UCSD-AML1 (cell line): ENCODE data around the gene ERH.
"Not testable (repeated sequence)": the region's sequence is repeated elsewhere in the genome, so short reads cannot be mapped to it uniquely, and the experiment has no call there.

ENCODE experiments used
- DNase-seq: peaks from one replicate; lab custom pipeline; 2025; ENCODE audit not compliant: unreplicated experiment; lab: John Stamatoyannopoulos, UW

The ERH gene

GRCh38 chr14:69398053-69398817 is at the start of gene ERH, which contains the start of gene SLC39A9:
Gene ERH, minus strand, starts transcription at chr14:69398299. Its CDS starts 66 bp downstream, at chr14:69398233.
Gene SLC39A9, plus strand, starts transcription at chr14:69398692. Its CDS starts 678 bp downstream, at chr14:69399370.
- peak; percentile 90 for DNase-seq

GRCh38 chr14:69443296-69443805 is 45.3 kb upstream of the ERH start:
- DNase-seq: no peak

GRCh38 chr14:69441948-69442347 is 43.8 kb upstream of the ERH start:
- no peak for DNase-seq

- no peak for DNase-seq
These were observed 41.6 kb upstream of the ERH start for GRCh38 chr14:69439521-69440270.

- no peak for DNase-seq
These were observed 34.3 kb upstream of the ERH start for GRCh38 chr14:69432364-69432763.

- no peak for DNase-seq
These were observed 32.3 kb upstream of the ERH start for GRCh38 chr14:69430306-69430939.

GRCh38 chr14:69429643-69430042 is 31.5 kb upstream of the ERH start:
- no peak for DNase-seq

GRCh38 chr14:69428289-69428998 is 30.3 kb upstream of the ERH start:
- no peak for DNase-seq

- no peak for DNase-seq
These were observed 29.5 kb upstream of the ERH start for GRCh38 chr14:69427596-69427995.

GRCh38 chr14:69424149-69424923 is 26.2 kb upstream of the ERH start:
- no peak for DNase-seq

GRCh38 chr14:69423279-69423678 is 25.2 kb upstream of the ERH start:
- no peak for DNase-seq

GRCh38 chr14:69416087-69416486 is 18.0 kb upstream of the ERH start:
- DNase-seq: not testable (repeated sequence)

- DNase-seq: no peak
These were observed 15.4 kb upstream of the ERH start for GRCh38 chr14:69413483-69413882.

- no peak for DNase-seq
These were observed 10.3 kb upstream of the ERH start for GRCh38 chr14:69408331-69408960.

- DNase-seq: no peak
These were observed 7.7 kb upstream of the ERH start for GRCh38 chr14:69405762-69406161.

- DNase-seq: no peak
These were observed 6.8 kb upstream of the ERH start for GRCh38 chr14:69404883-69405282.

- no peak for DNase-seq
These were observed 6.4 kb upstream of the ERH start for GRCh38 chr14:69404478-69404877.

GRCh38 chr14:69401841-69402240 is 3.7 kb upstream of the ERH start:
- DNase-seq: no peak

- DNase-seq: no peak
These were observed 2.1 kb upstream of the ERH start for GRCh38 chr14:69400154-69400553.

- DNase-seq: no peak
These were observed 1.7 kb upstream of the ERH start for GRCh38 chr14:69399750-69400149.
